ENCODE measurements around the gene GSG1L2.

DNA sequence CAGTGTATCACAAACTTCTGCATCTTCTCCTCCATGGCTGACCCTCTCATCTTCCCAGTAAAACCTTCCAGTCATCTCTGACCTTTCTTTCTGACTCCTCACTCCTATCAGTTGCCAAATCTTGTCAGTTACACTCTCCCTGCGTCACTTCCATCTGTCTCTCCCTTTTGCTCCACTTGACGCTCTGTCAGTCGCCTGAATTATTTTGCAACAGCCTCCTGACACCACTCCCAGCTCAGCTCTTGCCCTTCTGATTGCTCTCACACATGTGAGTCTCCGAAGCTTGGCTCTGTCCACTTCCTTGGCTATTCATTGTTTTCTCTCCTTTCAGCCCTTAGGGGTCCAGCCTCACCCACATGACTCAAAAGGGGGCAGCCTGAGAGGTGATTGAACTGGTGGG, 58.2 kb downstream of the GSG1L2 start:
- no peak for TF ChIP-seq POLR2A (IDR thresholded peaks at IDR 0.05; ENCODE audit: low read length)
- no peak for TF ChIP-seq GATA1 (IDR thresholded peaks at IDR 0.05; ENCODE audit: low read depth, low read length)

Data from erythroblast (primary cell).